HCT116 (cell line): ENCODE measurements around the gene LDHA. TPM values are rescaled to one million over a fixed set of nuclear protein-coding genes. Genes with fewer than 3 reads are reported as not detected.

Experiments
- ATAC-seq: fragments of 200-7000 bp; cut with Tn5 transposase; 2 replicates; pipeline ENCODE4 v1.9.1; 2020; ENCODE audit warnings: mild to moderate bottlenecking, moderate library complexity
- BruUV-seq: library from RNA; stranded (reverse); fragments of 400-500 nt; replicated peaks from 2 replicates; lab custom pipeline; 2021; lab: Mats Ljungman, UMichigan
- CTCF ChIA-PET: fragments of 300-600 bp; sonication (Branson Sonifier 250); formaldehyde crosslinking; loops from one replicate; lab custom pipeline; 2021; ENCODE audit warnings: antibody characterized with exemption; lab: Charles Lee
- POLR2A ChIA-PET: fragments of 300-600, 350-600 bp; sonication (Branson Sonifier 250); formaldehyde crosslinking; loops from one replicate; lab custom pipeline; 2021; ENCODE audit warnings: antibody characterized with exemption; lab: Charles Lee
- RAD21 ChIA-PET, 2 experiments: fragments of 300-600 bp; sonication (Branson Sonifier 250); formaldehyde crosslinking; loops; one replicate each; lab custom pipeline; 2023; ENCODE audit warnings: low total read pairs in 2 of 2; ENCODE audit not compliant: uncharacterized antibody in 2 of 2, unreplicated experiment in 2 of 2, low non-redundant PET in 1 of 2; lab: Charles Lee
- DNase-seq: peaks from one replicate; pipeline ENCODE4 v3.0.0-alpha.2; 2010; ENCODE audit warnings: low read depth, low spot score
- H2AFZ ChIP-seq: fragments of 200-600 bp; shearing (Covaris generic), sonication (generic); 2 replicates; pipeline ENCODE4 v1.6.1; 2017; ENCODE audit warnings: low read depth, mixed run types, mixed read lengths, antibody characterized with exemption, low read length; ENCODE audit not compliant: poor library complexity, severe bottlenecking
- H3K27ac ChIP-seq: 2 replicates; pipeline ENCODE4 v1.5.1; 2012; ENCODE audit warnings: low read depth, low read length
- H3K27me3 ChIP-seq: fragments of 200-600 bp; sonication (generic); 2 replicates; pipeline ENCODE4 v1.6.1; 2016; ENCODE audit warnings: mixed run types, low read length, mixed read lengths; ENCODE audit not compliant: insufficient read depth
- H3K36me3 ChIP-seq, 2 experiments: fragments of 200-500 bp in 1 of 2; fragments of 200-600 bp in 1 of 2; sonication (Bioruptor generic) in 1 of 2; sonication (generic) in 1 of 2; 2 replicates each; pipeline versions ENCODE4 v1.5.1 to v1.6.1; 2014 to 2016; ENCODE audit warnings: low read length in 2 of 2, inconsistent platforms in 1 of 2, mixed read lengths in 1 of 2, mixed run types in 1 of 2; ENCODE audit not compliant: insufficient read depth in 2 of 2, control insufficient read depth in 1 of 2
- H3K4me1 ChIP-seq, 2 experiments: fragments of 200-600 bp in 1 of 2; sonication (generic) in 1 of 2; 2 replicates each; pipeline versions ENCODE4 v1.5.1 to v1.6.1; 2012 to 2017; ENCODE audit warnings: low read length in 2 of 2, inconsistent platforms in 1 of 2, mild to moderate bottlenecking in 1 of 2, mixed read lengths in 1 of 2, mixed run types in 1 of 2, moderate library complexity in 1 of 2; ENCODE audit not compliant: insufficient read depth in 2 of 2, control insufficient read depth in 1 of 2
- H3K4me2 ChIP-seq: fragments of 200-600 bp; sonication (generic); 2 replicates; pipeline ENCODE4 v1.6.1; 2017; ENCODE audit warnings: mixed run types, low read length, mixed read lengths
- H3K4me3 ChIP-seq, 2 experiments: fragments of 200-600 bp in 1 of 2; sonication (generic) in 1 of 2; replicated peaks in 1 of 2; 2 replicates each; pipeline ENCODE4 v1.5.1; 2011 to 2016; ENCODE audit warnings: low read length in 2 of 2, control low read depth in 1 of 2, low read depth in 1 of 2, mild to moderate bottlenecking in 1 of 2, mixed read lengths in 1 of 2, mixed run types in 1 of 2
- H3K79me2 ChIP-seq: fragments of 200-600 bp; sonication (generic); 2 replicates; pipeline ENCODE4 v1.6.1; 2017; ENCODE audit warnings: mild to moderate bottlenecking, mixed run types, low read length, moderate library complexity, mixed read lengths; ENCODE audit not compliant: insufficient read depth
- H3K9ac ChIP-seq: fragments of 200-600 bp; sonication (generic); 2 replicates; pipeline ENCODE4 v1.6.1; 2016; ENCODE audit warnings: low read length, mixed read lengths
- H3K9me2 ChIP-seq: fragments of 200-600 bp; sonication (generic), shearing (Covaris generic); 2 replicates; pipeline ENCODE4 v1.6.1; 2017; ENCODE audit warnings: mixed run types, mild to moderate bottlenecking, moderate library complexity; ENCODE audit not compliant: insufficient read depth
- H3K9me3 ChIP-seq, 2 experiments: fragments of 200-500 bp in 1 of 2; fragments of 200-600 bp in 1 of 2; sonication (Bioruptor generic) in 1 of 2; sonication (generic) in 1 of 2; 2 replicates each; pipeline ENCODE4 v1.6.1; 2014 to 2017; ENCODE audit warnings: low read length in 2 of 2, mixed read lengths in 2 of 2, inconsistent platforms in 1 of 2, low read depth in 1 of 2, mild to moderate bottlenecking in 1 of 2, mixed run types in 1 of 2, moderate library complexity in 1 of 2; ENCODE audit not compliant: control insufficient read depth in 1 of 2, insufficient read depth in 1 of 2
- H4K20me1 ChIP-seq: fragments of 200-600 bp; sonication (generic), shearing (Covaris generic); 2 replicates; pipeline ENCODE4 v1.6.1; 2017; ENCODE audit warnings: mixed run types, mild to moderate bottlenecking, moderate library complexity; ENCODE audit not compliant: insufficient read depth
- CEBPB ChIP-seq: IDR thresholded peaks from 2 replicates; pipeline ENCODE4 v1.6.1; 2012; ENCODE audit warnings: low read depth
- ELF1 ChIP-seq: IDR thresholded peaks from 2 replicates; pipeline ENCODE4 v1.6.1; 2012; ENCODE audit warnings: low read depth, borderline replicate concordance
- EZH2 ChIP-seq: fragments of 200-600 bp; sonication (generic); IDR thresholded peaks from 2 replicates; pipeline ENCODE4 v1.6.1; 2017; ENCODE audit warnings: antibody characterized with exemption, mixed run types
- EZH2phosphoT487 ChIP-seq: fragments of 200-600 bp; IDR thresholded peaks from 2 replicates; pipeline ENCODE4 v1.6.1; 2018; ENCODE audit warnings: antibody characterized with exemption, borderline replicate concordance
- FOSL1 ChIP-seq: IDR thresholded peaks from 2 replicates; pipeline ENCODE4 v1.6.1; 2012; ENCODE audit warnings: low read depth
- POLR2AphosphoS5 ChIP-seq: IDR thresholded peaks from 2 replicates; pipeline ENCODE4 v1.6.1; 2011; ENCODE audit warnings: mild to moderate bottlenecking, low read depth, low read length, moderate library complexity
- SP1 ChIP-seq: IDR thresholded peaks from 2 replicates; pipeline ENCODE4 v1.6.1; 2012; ENCODE audit warnings: low read depth
- ZNF274 ChIP-seq: fragments of 200-500 bp; sonication (Bioruptor generic); IDR thresholded peaks from 2 replicates; pipeline ENCODE4 v1.6.1; 2014; ENCODE audit warnings: mild to moderate bottlenecking, low read depth, low read length, inconsistent platforms
- intact Hi-C: fragments of 100-400 bp; cut with micrococcal nuclease; formaldehyde crosslinking; loops from 2 replicates; pipeline ENCODE4 v1.10.0; 2022
- total RNA-seq: library from RNA; stranded (reverse); gene quantifications from one replicate; pipeline ENCODE4 v1.2.1, GENCODE V29; 2021; ENCODE audit not compliant: unreplicated experiment
- TF ChIP-seq, protein P1 (sequence below): IDR thresholded peaks from 2 replicates; pipeline ENCODE4 v1.6.1; 2012; ENCODE audit warnings: low read depth

LDHA gene
- total RNA-seq, 1 experiment from 2014 or later = 974 TPM

DNA sequence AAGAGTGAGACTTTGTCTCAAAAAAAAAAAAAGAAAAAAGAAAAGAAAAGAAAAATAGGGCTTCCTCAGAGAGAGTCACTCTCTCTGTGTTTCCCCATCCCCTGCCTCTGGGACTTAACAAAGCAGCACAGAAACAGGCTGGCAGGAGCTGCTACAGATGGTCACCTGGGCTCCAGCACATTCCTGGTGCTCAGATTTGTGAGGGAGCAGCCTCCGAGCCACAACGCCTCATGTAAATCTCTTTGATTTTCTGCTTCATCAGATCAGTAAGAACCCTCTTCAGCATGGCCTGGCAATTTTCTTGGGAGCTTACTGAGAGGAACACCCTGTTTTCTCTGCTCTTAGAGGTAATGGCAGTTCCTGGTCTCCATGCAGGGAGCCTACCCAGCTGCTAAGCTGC is 15.2 kb upstream of the LDHA start:
- ChIA-PET RAD21 (no interaction called here), CTCF (no interaction called here), POLR2A (no interaction called here)
- no peaks in the 10 kb centered on the region for H3K79me2 ChIP-seq
- no peak for DNase-seq
- TF ChIP-seq POLR2AphosphoS5 (no peak), EZH2phosphoT487 (no peak), CEBPB (no peak), ZNF274 (no peak), SP1 (no peak), EZH2 (no peak), ELF1 (no peak), FOSL1 (no peak)
- TF ChIP-seq, protein P1, sequence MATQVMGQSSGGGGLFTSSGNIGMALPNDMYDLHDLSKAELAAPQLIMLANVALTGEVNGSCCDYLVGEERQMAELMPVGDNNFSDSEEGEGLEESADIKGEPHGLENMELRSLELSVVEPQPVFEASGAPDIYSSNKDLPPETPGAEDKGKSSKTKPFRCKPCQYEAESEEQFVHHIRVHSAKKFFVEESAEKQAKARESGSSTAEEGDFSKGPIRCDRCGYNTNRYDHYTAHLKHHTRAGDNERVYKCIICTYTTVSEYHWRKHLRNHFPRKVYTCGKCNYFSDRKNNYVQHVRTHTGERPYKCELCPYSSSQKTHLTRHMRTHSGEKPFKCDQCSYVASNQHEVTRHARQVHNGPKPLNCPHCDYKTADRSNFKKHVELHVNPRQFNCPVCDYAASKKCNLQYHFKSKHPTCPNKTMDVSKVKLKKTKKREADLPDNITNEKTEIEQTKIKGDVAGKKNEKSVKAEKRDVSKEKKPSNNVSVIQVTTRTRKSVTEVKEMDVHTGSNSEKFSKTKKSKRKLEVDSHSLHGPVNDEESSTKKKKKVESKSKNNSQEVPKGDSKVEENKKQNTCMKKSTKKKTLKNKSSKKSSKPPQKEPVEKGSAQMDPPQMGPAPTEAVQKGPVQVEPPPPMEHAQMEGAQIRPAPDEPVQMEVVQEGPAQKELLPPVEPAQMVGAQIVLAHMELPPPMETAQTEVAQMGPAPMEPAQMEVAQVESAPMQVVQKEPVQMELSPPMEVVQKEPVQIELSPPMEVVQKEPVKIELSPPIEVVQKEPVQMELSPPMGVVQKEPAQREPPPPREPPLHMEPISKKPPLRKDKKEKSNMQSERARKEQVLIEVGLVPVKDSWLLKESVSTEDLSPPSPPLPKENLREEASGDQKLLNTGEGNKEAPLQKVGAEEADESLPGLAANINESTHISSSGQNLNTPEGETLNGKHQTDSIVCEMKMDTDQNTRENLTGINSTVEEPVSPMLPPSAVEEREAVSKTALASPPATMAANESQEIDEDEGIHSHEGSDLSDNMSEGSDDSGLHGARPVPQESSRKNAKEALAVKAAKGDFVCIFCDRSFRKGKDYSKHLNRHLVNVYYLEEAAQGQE = no peak
- no TSS peak for BruUV-seq
- H3K27ac ChIP-seq = no peak overlapping the region
- no peaks in the 10 kb centered on the region for H3K9me3 ChIP-seq
- ATAC-seq = no peak
- intact Hi-C loops = no loop called here
- no peaks in the 10 kb centered on the region for H4K20me1 ChIP-seq
- H3K9ac ChIP-seq = no peak overlapping the region
- no peak overlapping the region for H2AFZ ChIP-seq
- H3K9me2 ChIP-seq = no peaks in the 10 kb centered on the region
- H3K4me1 ChIP-seq = peaks cover 17 to 18% of the 10 kb centered on the region in 2 experiments
- no peaks in the 10 kb centered on the region for H3K36me3 ChIP-seq
- H3K4me2 ChIP-seq = no peak overlapping the region
- H3K27me3 ChIP-seq = no peaks in the 10 kb centered on the region
- no peak overlapping the region for H3K4me3 ChIP-seq
